Hypothalamus (tissue), 51 donors: Measurements from ENCODE around the gene MOB3A.

Experiments
- DNase-seq, 51 donors: peaks; one replicate each; lab custom pipeline; 2025; lab: John Stamatoyannopoulos, UW

MOB3A gene

GRCh38 chr19:2126879-2127518 lies 30.9 kb upstream of the MOB3A start:
- DNase-seq: no peak

- no peak for DNase-seq
These were observed 27.7 kb upstream of the MOB3A start for GRCh38 chr19:2123682-2124387.

GRCh38 chr19:2122982-2123381 lies 26.9 kb upstream of the MOB3A start:
- DNase-seq: no peak

GRCh38 chr19:2122251-2122650 lies 26.1 kb upstream of the MOB3A start:
- no peak for DNase-seq

- DNase-seq: no peak
These were observed 25.4 kb upstream of the MOB3A start for GRCh38 chr19:2121416-2122051.

- DNase-seq: no peak
These were observed 24.7 kb upstream of the MOB3A start for GRCh38 chr19:2120821-2121220.

- no peak for DNase-seq
These were observed 24.0 kb upstream of the MOB3A start for GRCh38 chr19:2119921-2120785.

GRCh38 chr19:2118438-2118837 lies 22.3 kb upstream of the MOB3A start:
- DNase-seq: no peak

- peak in 2 of 51 donors; percentile 19 to 21 for DNase-seq
These were observed 21.3 kb upstream of the MOB3A start for GRCh38 chr19:2117215-2117960.

- no peak for DNase-seq
These were observed 20.4 kb upstream of the MOB3A start for GRCh38 chr19:2116507-2116906.

- DNase-seq: no peak
These were observed 19.8 kb upstream of the MOB3A start for GRCh38 chr19:2115911-2116426.

GRCh38 chr19:2115324-2115723 lies 19.2 kb upstream of the MOB3A start:
- DNase-seq: no peak

GRCh38 chr19:2114821-2115220 lies 18.7 kb upstream of the MOB3A start:
- DNase-seq: no peak

GRCh38 chr19:2114218-2114617 lies 18.1 kb upstream of the MOB3A start:
- no peak for DNase-seq

GRCh38 chr19:2113439-2114211 lies 17.5 kb upstream of the MOB3A start:
- no peak for DNase-seq

GRCh38 chr19:2112516-2113320 lies 16.6 kb upstream of the MOB3A start:
- DNase-seq: no peak

- no peak for DNase-seq
These were observed 15.8 kb upstream of the MOB3A start for GRCh38 chr19:2111886-2112285.

GRCh38 chr19:2111425-2111824 lies 15.3 kb upstream of the MOB3A start:
- DNase-seq: no peak
